Fibroblast of mammary gland (primary cell): ENCODE data around the gene APOLD1.

ENCODE experiments used
- DNase-seq: peaks from one replicate; pipeline ENCODE4 v3.0.0-alpha.2; 2010; ENCODE audit warnings: low read depth
- H3K4me3 ChIP-seq: 2 replicates; pipeline ENCODE4 v1.5.1; 2011; ENCODE audit warnings: low read depth, mild to moderate bottlenecking, low read length, moderate library complexity; ENCODE audit not compliant: control insufficient read depth
- CTCF ChIP-seq: conservative IDR thresholded peaks from 2 replicates; pipeline ENCODE4 v1.5.1; 2011; ENCODE audit warnings: low read depth, low read length, inconsistent platforms; ENCODE audit not compliant: control insufficient read depth, insufficient read depth

APOLD1 gene

DNA sequence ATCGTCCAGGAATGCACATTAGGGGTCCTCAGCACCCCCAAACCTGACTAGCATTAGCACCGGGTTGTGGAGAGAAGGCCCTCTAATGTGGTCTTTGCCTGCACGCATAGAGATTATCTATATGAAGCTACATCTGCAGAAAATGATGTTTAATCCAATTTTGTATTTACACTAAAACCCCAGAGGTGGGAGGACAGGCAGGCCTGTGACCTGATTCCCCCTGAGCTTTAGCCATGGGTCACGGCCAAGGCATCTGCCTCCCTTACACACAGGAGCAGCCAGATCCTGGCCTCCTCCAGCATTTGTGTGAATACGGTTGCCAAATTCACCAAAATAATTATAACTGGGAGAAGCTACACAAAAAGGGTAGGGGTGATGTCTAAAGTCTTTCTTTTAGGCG lies 7.0 kb downstream of the APOLD1 start:
- no peak for DNase-seq
- no peak overlapping the region for H3K4me3 ChIP-seq
- TF ChIP-seq CTCF: no peak

- no peak for TF ChIP-seq CTCF
- DNase-seq: no peak
Measured at GRCh38 chr12:12794686-12795085, 9.2 kb downstream of the APOLD1 start.

GRCh38 chr12:12796171-12796570 lies 10.7 kb downstream of the APOLD1 start:
- no peak for TF ChIP-seq CTCF
- no peak overlapping the region for H3K4me3 ChIP-seq
- no peak for DNase-seq

More at GRCh38 chr12:12794686-12795085, 9.2 kb downstream of the APOLD1 start:
- H3K4me3 ChIP-seq: no peak overlapping the region

GRCh38 chr12:12796928-12797793 lies 11.7 kb downstream of the APOLD1 start:
- no peak overlapping the region for H3K4me3 ChIP-seq
- DNase-seq: no peak
- no peak for TF ChIP-seq CTCF

- no peak for TF ChIP-seq CTCF
- H3K4me3 ChIP-seq: no peak overlapping the region
- DNase-seq: no peak
Measured at GRCh38 chr12:12797794-12798152, 12.3 kb downstream of the APOLD1 start.

GRCh38 chr12:12798480-12798879 lies 13.0 kb downstream of the APOLD1 start:
- no peak for TF ChIP-seq CTCF
- no peak overlapping the region for H3K4me3 ChIP-seq
- DNase-seq: no peak
